ENCODE measurements around the gene PARP8.
"Not testable (repeated sequence)": the region's sequence is repeated elsewhere in the genome, so short reads cannot be mapped to it uniquely, and the experiment has no call there.

The PARP8 gene

DNA sequence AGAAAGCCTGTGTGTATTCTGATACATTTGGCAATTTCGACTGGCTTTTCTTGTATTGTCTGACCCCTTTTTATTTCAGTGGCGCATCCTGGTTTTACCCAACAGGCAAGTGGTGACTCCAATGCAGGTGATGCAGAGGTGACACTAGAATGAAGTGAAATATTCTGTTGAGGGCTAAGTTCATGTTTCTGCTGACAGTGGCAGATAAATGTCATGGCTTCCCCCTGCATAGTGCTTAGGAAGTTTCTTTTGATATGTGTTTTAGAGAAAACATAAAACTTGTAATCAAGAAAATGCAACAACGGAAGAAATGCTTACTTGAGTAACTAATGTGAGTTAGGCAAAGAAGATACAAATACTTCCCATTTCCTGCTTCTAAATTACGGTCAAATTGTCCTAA lies 13.1 kb downstream of the PARP8 start:
- DNase-seq (ENCODE audit: low read depth, low spot score), result not testable (repeated sequence)

- no peak for DNase-seq (ENCODE audit: low read depth, low spot score)
Observed at GRCh38 chr5:50684721-50685120, 18.3 kb downstream of the PARP8 start.

DNA sequence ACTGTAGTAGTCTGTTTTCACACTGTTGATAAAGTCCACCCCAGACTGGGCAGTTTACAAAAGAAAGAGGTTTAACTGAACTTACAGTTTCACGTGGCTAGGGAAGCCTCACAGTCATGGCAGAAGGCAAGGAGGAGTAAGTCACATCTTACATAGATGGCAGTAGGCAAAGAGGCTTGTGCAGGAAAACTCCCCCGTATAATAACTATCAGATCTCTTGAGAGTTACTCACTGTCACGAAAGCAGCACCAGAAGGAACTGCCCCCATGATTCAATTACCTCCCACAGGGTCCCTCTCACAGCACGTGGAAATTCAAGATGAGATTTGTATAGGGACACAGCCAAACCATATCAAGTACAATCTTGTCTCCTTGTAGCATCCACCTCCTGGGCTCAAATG lies 21.1 kb downstream of the PARP8 start:
- no peak for DNase-seq (ENCODE audit: low read depth, low spot score)

DNA sequence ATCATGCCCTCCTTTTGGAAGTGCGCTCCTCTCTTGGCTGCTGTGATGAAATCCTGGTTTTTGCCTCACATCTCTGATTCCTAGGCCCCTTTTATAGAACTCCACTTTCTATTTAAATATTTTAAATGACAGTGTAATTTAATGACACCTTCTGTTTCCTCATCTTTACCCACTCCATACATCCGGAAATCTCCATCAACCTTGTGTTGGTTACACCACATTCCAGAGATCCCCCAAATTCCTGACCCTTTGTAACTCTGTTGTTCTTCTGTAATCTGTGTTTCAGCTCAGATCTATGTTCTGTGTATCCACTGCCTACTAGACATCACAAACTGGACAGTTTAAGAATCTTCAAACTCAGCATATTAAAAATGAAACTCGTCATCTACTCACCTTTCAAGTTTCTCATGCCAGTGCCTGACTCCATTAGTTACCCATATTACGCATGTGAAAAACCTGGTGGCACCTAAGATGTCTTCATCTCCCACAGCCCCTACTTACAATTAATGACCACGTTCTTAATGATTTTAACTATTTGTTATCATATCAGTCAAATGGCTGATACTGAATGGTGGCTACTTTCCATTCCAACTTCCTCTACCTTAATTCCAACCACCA lies 25.1 kb downstream of the PARP8 start:
- DNase-seq (ENCODE audit: low read depth, low spot score), result no peak

- no peak for DNase-seq (ENCODE audit: low read depth, low spot score)
Observed at GRCh38 chr5:50694027-50694590, 27.7 kb downstream of the PARP8 start.

- not testable (repeated sequence) for DNase-seq (ENCODE audit: low read depth, low spot score)
Observed at GRCh38 chr5:50694626-50695025, 28.2 kb downstream of the PARP8 start.

DNA sequence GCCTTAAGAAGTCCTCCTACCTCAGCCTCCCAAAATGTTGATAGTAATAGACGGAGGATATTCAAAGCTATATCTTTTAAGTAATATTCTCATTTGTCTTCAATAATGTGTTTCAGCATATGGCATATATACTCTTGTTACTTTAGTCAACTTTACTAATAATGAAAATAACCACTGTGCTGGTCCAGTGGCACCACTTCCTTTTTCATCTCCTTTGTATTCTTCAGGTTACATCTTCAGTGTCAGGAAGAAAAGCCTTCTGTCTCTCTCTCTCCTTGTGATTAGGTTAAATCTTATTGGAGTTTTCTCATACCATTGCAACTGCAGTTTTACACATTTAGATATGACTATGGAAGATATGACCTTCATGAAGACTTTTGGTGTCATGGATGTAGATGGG lies 31.3 kb downstream of the PARP8 start:
- no peak for DNase-seq (ENCODE audit: low read depth, low spot score)

DNA sequence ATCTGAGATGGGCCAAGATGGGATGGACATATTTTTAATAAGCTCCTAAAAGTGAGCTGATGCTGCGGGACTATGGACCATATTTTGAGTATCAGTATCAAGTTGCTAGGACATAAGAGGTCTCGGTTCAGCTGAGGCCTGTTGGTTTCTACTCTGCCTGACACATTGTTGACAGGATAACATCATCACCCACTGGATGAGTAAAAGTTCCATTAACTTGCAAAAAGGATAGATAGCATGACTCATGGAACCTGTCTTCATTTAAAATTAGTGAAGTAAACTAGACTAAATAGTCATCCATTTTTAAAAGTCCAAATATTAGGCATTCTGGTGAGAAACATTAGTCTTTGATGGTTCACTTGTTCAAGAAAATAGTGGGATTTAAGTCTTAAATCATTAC lies 33.3 kb downstream of the PARP8 start:
- DNase-seq (ENCODE audit: low read depth, low spot score), result no peak

GRCh38 chr5:50700706-50701105 lies 34.3 kb downstream of the PARP8 start:
- no peak for DNase-seq (ENCODE audit: low read depth, low spot score)

GRCh38 chr5:50702615-50703366 lies 36.4 kb downstream of the PARP8 start:
- DNase-seq (ENCODE audit: low read depth, low spot score), result no peak

DNA sequence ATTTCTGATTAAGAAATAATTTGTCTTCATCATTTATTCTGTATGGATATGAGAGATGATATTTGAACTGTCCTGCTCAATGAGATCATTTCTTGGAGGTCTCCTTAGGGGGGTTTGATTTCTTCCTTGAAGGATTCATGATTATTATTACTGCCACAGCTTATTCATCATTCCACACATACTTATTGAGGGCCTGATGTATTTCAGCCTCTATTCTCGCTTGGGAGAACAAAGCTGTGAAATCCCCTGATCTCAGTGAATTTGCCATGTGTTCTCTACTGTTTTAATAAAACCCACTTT lies 36.9 kb downstream of the PARP8 start:
- no peak for DNase-seq (ENCODE audit: low read depth, low spot score)

- DNase-seq (ENCODE audit: low read depth, low spot score), result no peak
Observed at GRCh38 chr5:50704730-50705129, 38.3 kb downstream of the PARP8 start.

DNA sequence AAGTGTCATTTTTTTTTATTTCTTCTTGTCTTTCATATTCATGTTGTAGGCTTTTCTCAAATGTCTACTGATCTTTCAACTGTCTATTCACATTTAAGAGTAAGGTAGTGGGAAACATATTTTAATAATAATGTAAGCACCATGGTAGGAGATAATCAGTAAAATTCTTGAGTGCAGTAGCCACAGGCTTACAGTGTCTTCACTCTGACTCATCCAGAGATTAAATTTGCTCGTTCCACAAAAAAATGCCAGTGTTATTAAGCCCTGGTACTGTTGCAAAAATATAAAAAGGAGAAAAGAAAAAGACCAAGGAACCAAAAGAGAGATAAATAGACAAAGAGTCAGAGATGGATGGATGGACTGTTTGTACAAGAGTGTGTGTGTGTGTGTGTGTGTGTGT lies 43.0 kb downstream of the PARP8 start:
- DNase-seq (ENCODE audit: low read depth, low spot score), result no peak

GRCh38 chr5:50710838-50711237 lies 44.4 kb downstream of the PARP8 start:
- no peak for DNase-seq (ENCODE audit: low read depth, low spot score)

- DNase-seq (ENCODE audit: low read depth, low spot score), result no peak
Observed at GRCh38 chr5:50711280-50711679, 44.8 kb downstream of the PARP8 start.

- no peak for DNase-seq (ENCODE audit: low read depth, low spot score)
Observed at GRCh38 chr5:50712479-50712878, 46.0 kb downstream of the PARP8 start.

DNA sequence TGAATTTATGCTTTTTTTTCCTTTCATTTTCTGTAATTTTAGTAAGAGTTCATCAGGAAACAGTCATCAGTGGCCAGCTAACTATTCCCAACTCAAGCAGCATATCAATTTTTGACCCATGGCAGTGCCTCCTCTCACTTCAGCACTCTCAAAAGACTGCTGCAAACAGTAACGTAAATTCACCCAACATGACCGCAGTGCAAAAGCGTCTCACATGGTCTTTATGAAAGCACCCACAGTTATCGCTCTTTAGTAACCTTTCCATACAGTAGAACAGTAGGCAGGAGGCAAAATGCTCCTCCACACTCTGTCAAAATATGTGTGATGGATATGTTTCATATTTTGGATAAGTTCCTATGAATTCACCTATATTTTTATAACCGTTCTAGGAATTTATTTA lies 48.6 kb downstream of the PARP8 start:
- DNase-seq (ENCODE audit: low read depth, low spot score), result no peak

- no peak for DNase-seq (ENCODE audit: low read depth, low spot score)
Observed at GRCh38 chr5:50716134-50716533, 49.7 kb downstream of the PARP8 start.

GRCh38 chr5:50717651-50718050 lies 51.2 kb downstream of the PARP8 start:
- DNase-seq (ENCODE audit: low read depth, low spot score), result no peak

DNA sequence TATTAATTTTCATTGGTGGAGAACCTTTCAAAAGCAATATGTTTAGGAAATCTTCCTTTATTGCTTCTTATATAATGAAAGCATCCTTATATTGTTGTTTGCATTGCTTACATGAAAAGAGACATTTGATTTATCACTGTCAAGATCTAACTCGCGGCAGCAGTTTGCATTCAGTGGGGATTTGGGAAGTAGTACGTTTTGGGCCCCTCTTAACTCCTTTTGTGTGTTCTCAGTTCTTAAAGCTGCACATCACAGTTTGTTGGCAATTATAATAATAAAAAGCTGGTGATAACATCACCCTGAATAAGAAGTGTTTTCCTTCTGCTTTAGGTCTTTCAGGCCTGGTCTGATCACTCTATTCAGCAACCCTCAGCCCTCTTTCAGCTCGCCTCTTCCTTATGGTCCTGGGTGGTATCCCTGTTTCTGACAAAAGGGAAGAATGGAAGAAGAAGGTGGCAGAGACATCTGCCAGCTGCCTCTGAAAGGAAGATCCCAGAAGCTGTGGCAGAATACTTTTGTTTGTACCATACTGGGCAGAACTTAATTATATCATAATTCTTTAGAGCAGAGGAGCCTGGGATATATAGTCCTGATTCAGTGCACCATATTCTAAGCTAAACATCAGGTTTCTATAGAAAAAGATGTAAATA lies 53.7 kb downstream of the PARP8 start:
- DNase-seq (ENCODE audit: low read depth, low spot score), result no peak

DNA sequence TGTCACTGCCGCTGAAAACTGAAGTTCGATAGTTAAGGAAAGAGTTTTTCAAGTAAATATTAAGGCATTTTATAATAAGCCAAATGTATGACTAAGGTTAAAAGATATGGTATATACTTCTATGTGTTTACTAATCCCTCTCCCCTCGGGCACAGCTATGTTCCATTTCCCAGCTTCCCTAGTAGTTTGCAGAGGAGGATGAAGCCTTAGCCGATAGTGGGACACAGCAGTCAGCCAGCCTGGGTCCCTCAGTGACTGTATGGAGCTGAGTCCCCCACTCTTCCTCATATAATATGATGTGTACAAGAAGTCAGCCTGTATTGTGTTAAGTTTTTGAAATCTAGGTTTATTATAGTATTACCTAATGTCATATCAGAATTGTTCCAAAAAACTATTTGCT lies 55.8 kb downstream of the PARP8 start:
- DNase-seq (ENCODE audit: low read depth, low spot score), result no peak

GRCh38 chr5:50724262-50724661 lies 57.8 kb downstream of the PARP8 start:
- DNase-seq (ENCODE audit: low read depth, low spot score), result no peak

All from smooth muscle cell of the brain vasculature (primary cell).